ENCODE results near the gene ARL17B. TPM values are rescaled to one million over a fixed set of nuclear protein-coding genes. Genes with fewer than 3 reads are reported as not detected.
A peak's percentile ranks its signal among the peaks of the same experiment; 100 is the strongest.
"Not testable (repeated sequence)": the region's sequence is repeated elsewhere in the genome, so short reads cannot be mapped to it uniquely, and the experiment has no call there.

ARL17B gene
- total and polyA plus RNA-seq, 2 of the 8 experiments (the other 6 are each of a cell fraction or from before 2014, with no cell fraction given) = 5.4 to 21.6 TPM

- CTCF ChIA-PET (ENCODE audit: partially characterized antibody); H3K79me2 ChIP-seq (ENCODE audit: control insufficient read depth in 1 of 2, insufficient read depth in 2 of 2, low read length in 2 of 2); H3K27ac ChIP-seq (ENCODE audit: low read depth, low read length); H3K18ac ChIP-seq (ENCODE audit: extremely low read depth, low read length); H4K5ac ChIP-seq (ENCODE audit: insufficient read length, low read depth, low read length); H3K9ac ChIP-seq (replicated peaks in 1 of 4; ENCODE audit: extremely low read depth in 1 of 4, low read depth in 3 of 4, low read length in 3 of 4); H3K14ac ChIP-seq (ENCODE audit: insufficient read length); H2BK12ac ChIP-seq (ENCODE audit: low read depth, low read length); H2AFZ ChIP-seq (ENCODE audit: low read length); DNase-seq (ENCODE audit: low read depth in 1 of 2, low spot score in 2 of 2); H3K56ac ChIP-seq (replicated peaks; ENCODE audit: insufficient read length, low read depth, low read length); H2BK5ac ChIP-seq (ENCODE audit: low read depth, low read length); H3K9me3 ChIP-seq (ENCODE audit: insufficient read depth in 2 of 2, low read depth in 1 of 2, low read length in 1 of 2); H2AK5ac ChIP-seq (ENCODE audit: low read depth, low read length); H3K79me1 ChIP-seq (ENCODE audit: low read depth, low read length); H3K4me2 ChIP-seq (ENCODE audit: insufficient read depth in 1 of 2, low read depth in 2 of 2, low read length in 2 of 2); H4K20me1 ChIP-seq (replicated peaks in 1 of 2; ENCODE audit: control insufficient read depth in 1 of 2, insufficient read depth in 2 of 2, low read length in 2 of 2); H2BK120ac ChIP-seq (replicated peaks; ENCODE audit: low read depth, low read length); H3K27me3 ChIP-seq (replicated peaks in 1 of 4; ENCODE audit: control insufficient read depth in 3 of 4, extremely low read depth in 1 of 4, insufficient read depth in 3 of 4, low read length in 3 of 4); H3K23me2 ChIP-seq (ENCODE audit: low read depth, low read length); H4K91ac ChIP-seq (replicated peaks; ENCODE audit: insufficient read length, low read length); H3K23ac ChIP-seq (ENCODE audit: insufficient read length); H3K36me3 ChIP-seq (ENCODE audit: control insufficient read depth in 2 of 4, insufficient read depth in 4 of 4, low read length in 3 of 4); H3K4ac ChIP-seq (replicated peaks; ENCODE audit: insufficient read length, low read depth, low read length); H3K4me1 ChIP-seq (replicated peaks in 1 of 4; ENCODE audit: control insufficient read depth in 3 of 4, insufficient read depth in 4 of 4, low read length in 3 of 4); POLR2A ChIA-PET (ENCODE audit: partially characterized antibody); H3K4me3 ChIP-seq (ENCODE audit: extremely low read depth in 1 of 4, insufficient read depth in 2 of 4, low read depth in 3 of 4, low read length in 4 of 4); H2BK15ac ChIP-seq (ENCODE audit: low read length); H2BK20ac ChIP-seq (ENCODE audit: low read length); H4K8ac ChIP-seq (ENCODE audit: extremely low read depth, insufficient read depth, low read length): not testable (repeated sequence)
- WGBS, 2 experiments (ENCODE audit: extremely low coverage in 1 of 2, insufficient coverage in 1 of 2, insufficient read length in 1 of 2, insufficient replicate concordance in 2 of 2, low coverage in 1 of 2, low lambda C conversion rate in 2 of 2, missing lambda C conversion rate in 1 of 2) = no CpG with 5 or more reads among the region's 2 CpGs
- FAIRE-seq = peak; percentile 96
Measured at GRCh38 chr17:46409864-46410263, 48.3 kb upstream of the ARL17B start.

DNA sequence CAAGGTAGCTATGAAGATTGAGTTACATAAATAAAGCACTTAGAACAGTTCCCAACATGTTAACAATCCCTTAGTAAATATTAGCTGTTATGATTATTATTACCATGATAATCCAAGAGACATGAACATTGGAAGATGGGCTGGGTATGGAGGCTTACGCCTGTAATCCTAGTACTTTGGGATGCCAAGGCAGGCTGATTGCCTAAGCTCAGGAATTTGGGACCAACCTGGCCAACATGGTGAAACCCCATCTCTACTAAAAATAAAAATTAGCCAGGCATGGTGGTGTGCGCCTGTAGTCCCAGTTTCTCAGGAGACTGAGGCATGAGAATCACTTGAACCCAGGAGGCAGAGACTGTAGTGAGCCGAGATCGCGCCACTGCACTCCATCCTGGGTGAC, 45.6 kb upstream of the ARL17B start:
- POLR2A ChIA-PET (ENCODE audit: partially characterized antibody); H3K14ac ChIP-seq (ENCODE audit: insufficient read length); CTCF ChIA-PET (ENCODE audit: partially characterized antibody); H2BK20ac ChIP-seq (ENCODE audit: low read length); H2BK15ac ChIP-seq (ENCODE audit: low read length); H3K23ac ChIP-seq (ENCODE audit: insufficient read length); H3K18ac ChIP-seq (ENCODE audit: extremely low read depth, low read length); H4K8ac ChIP-seq (ENCODE audit: extremely low read depth, insufficient read depth, low read length); H4K91ac ChIP-seq (replicated peaks; ENCODE audit: insufficient read length, low read length); H3K27me3 ChIP-seq (replicated peaks in 1 of 4; ENCODE audit: control insufficient read depth in 3 of 4, extremely low read depth in 1 of 4, insufficient read depth in 3 of 4, low read length in 3 of 4); H3K23me2 ChIP-seq (ENCODE audit: low read depth, low read length); H3K4me2 ChIP-seq (ENCODE audit: insufficient read depth in 1 of 2, low read depth in 2 of 2, low read length in 2 of 2); H3K36me3 ChIP-seq (ENCODE audit: control insufficient read depth in 2 of 4, insufficient read depth in 4 of 4, low read length in 3 of 4); H3K27ac ChIP-seq (ENCODE audit: low read depth, low read length); H2BK5ac ChIP-seq (ENCODE audit: low read depth, low read length); H2AK5ac ChIP-seq (ENCODE audit: low read depth, low read length); H3K79me1 ChIP-seq (ENCODE audit: low read depth, low read length); H2BK120ac ChIP-seq (replicated peaks; ENCODE audit: low read depth, low read length); H3K9me3 ChIP-seq (ENCODE audit: insufficient read depth in 2 of 2, low read depth in 1 of 2, low read length in 1 of 2); H2AFZ ChIP-seq (ENCODE audit: low read length); H3K4ac ChIP-seq (replicated peaks; ENCODE audit: insufficient read length, low read depth, low read length); DNase-seq (ENCODE audit: low read depth in 1 of 2, low spot score in 2 of 2); H4K5ac ChIP-seq (ENCODE audit: insufficient read length, low read depth, low read length); H3K79me2 ChIP-seq (ENCODE audit: control insufficient read depth in 1 of 2, insufficient read depth in 2 of 2, low read length in 2 of 2); FAIRE-seq; H3K9ac ChIP-seq (replicated peaks in 1 of 4; ENCODE audit: extremely low read depth in 1 of 4, low read depth in 3 of 4, low read length in 3 of 4); H3K4me1 ChIP-seq (replicated peaks in 1 of 4; ENCODE audit: control insufficient read depth in 3 of 4, insufficient read depth in 4 of 4, low read length in 3 of 4); H2BK12ac ChIP-seq (ENCODE audit: low read depth, low read length); H3K56ac ChIP-seq (replicated peaks; ENCODE audit: insufficient read length, low read depth, low read length); H3K4me3 ChIP-seq (ENCODE audit: extremely low read depth in 1 of 4, insufficient read depth in 2 of 4, low read depth in 3 of 4, low read length in 4 of 4); H4K20me1 ChIP-seq (replicated peaks in 1 of 2; ENCODE audit: control insufficient read depth in 1 of 2, insufficient read depth in 2 of 2, low read length in 2 of 2): not testable (repeated sequence)
- no CpG with 5 or more reads among the region's 5 CpGs for WGBS, 2 experiments (ENCODE audit: extremely low coverage in 1 of 2, insufficient coverage in 1 of 2, insufficient read length in 1 of 2, insufficient replicate concordance in 2 of 2, low coverage in 1 of 2, low lambda C conversion rate in 2 of 2, missing lambda C conversion rate in 1 of 2)
